ENCODE data around the gene GPR137.

DNA sequence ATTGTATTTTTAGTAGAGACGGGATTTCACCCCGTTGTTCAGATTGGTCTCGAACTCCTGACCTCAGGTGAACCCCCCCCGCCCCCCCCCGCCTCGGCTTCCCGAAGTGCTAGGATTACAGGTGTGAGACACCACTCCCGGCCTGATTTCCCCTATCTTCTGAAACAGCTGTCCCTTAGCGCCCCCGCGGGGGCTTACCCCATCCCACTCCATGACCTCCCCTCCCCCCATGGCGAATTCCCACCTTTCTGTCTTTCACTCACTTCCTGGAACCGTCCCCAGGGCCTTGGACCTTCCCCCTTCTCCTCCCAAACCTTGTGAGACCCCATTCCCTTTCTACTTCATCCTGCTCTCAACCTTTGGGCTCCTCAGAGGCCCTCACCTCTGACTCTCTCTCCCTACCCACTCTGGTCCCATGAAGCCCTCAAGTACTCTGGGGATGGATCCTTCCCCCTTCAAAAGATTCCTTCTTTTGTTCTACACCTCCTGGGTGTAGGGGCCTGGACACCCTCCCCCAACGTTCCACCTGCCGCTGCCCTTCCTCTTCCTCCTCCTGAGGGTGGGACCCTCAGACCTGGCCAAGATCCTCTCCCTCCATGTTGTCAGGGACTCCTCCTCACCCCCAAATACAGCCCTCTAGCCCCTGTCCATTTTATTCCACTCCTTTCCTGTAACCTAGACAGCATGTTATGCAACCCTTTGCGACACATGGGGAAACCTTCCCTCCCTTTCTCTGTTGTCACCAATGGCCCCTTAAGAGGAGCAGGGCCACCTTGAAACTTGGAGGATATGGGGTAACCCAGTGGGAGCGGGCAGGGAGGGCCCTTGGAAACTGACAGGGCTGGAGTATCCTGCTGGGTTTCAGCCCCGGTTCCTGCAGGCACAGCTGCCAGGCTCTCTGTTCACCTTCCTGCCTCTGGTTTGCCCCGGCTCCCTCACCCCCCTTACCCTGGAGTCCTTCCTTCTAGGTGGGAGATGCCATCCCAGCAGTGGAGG is 33.4 kb downstream of the GPR137 start:
- TF ChIP-seq CTCF (IDR thresholded peaks at IDR 0.05) (no peak), POLR2A (IDR thresholded peaks at IDR 0.05) (no peak)

Measured in transverse colon (tissue), 3 donors.